K562 (cell line): Measurements from ENCODE around the gene ELP5. TPM values are rescaled to one million over a fixed set of nuclear protein-coding genes. Genes with fewer than 3 reads are reported as not detected.

Experiments
- CHD2 ChIP-seq: IDR thresholded peaks from 2 replicates; pipeline ENCODE4 v1.6.1; 2011; ENCODE audit warnings: low read depth, low read length
- CREBBP ChIP-seq: IDR thresholded peaks from one replicate; pipeline ENCODE4 v1.6.1; 2012; ENCODE audit warnings: low read depth, mild to moderate bottlenecking, control low read depth, inconsistent platforms, low read length
- GTF2A2 ChIP-seq: IDR thresholded peaks from 2 replicates; pipeline ENCODE4 v1.6.1; 2016; ENCODE audit warnings: mild to moderate bottlenecking, missing genetic modification characterization, missing compliant biosample characterization
- HIVEP1 ChIP-seq: fragments of 250-450 bp; sonication (Bioruptor Pico); IDR thresholded peaks from 2 replicates; pipeline ENCODE4 v1.4.0; 2020; ENCODE audit warnings: mild to moderate bottlenecking
- HNRNPUL1 ChIP-seq: fragments of 200-400 bp; formaldehyde crosslinking; IDR thresholded peaks from 2 replicates; pipeline ENCODE4 v1.6.1; 2017; ENCODE audit warnings: low read length
- NEUROD1 ChIP-seq: fragments of 150-350 bp; IDR thresholded peaks from 2 replicates; pipeline ENCODE4 v1.6.1; 2014; ENCODE audit warnings: borderline replicate concordance, low read length, low read depth; ENCODE audit not compliant: partially characterized antibody
- PHTF2 ChIP-seq: fragments of 250-450 bp; sonication (Bioruptor Pico); IDR thresholded peaks from 2 replicates; pipeline ENCODE4 v1.5.0; 2021; ENCODE audit warnings: mild to moderate bottlenecking
- POLR3A ChIP-seq: IDR thresholded peaks from 2 replicates; pipeline ENCODE4 v1.6.1; 2011; ENCODE audit warnings: borderline replicate concordance, mild to moderate bottlenecking, moderate library complexity; ENCODE audit not compliant: insufficient read length, insufficient read depth; ENCODE audit errors: extremely low read depth
- PRMT5 ChIP-seq: sonication (generic); formaldehyde crosslinking; IDR thresholded peaks from 2 replicates; pipeline ENCODE4 v1.5.0; 2020; ENCODE audit warnings: missing genetic modification reagents
- RBBP5 ChIP-seq: fragments of 200-600 bp; sonication (generic); IDR thresholded peaks from 2 replicates; pipeline ENCODE4 v1.6.1; 2012; ENCODE audit warnings: borderline replicate concordance, mild to moderate bottlenecking, low read length, control low read depth, inconsistent platforms; ENCODE audit not compliant: insufficient read depth, poor library complexity, severe bottlenecking
- ZNF239 ChIP-seq: fragments of 250-450 bp; sonication (Bioruptor Pico); IDR thresholded peaks from 2 replicates; pipeline ENCODE4 v1.4.0; 2020; ENCODE audit warnings: mild to moderate bottlenecking
- ZNF436 ChIP-seq: fragments of 250-450, 450-650 bp; sonication (Bioruptor Pico); formaldehyde crosslinking; IDR thresholded peaks from 2 replicates; pipeline ENCODE4 v1.7.0; 2020; ENCODE audit warnings: mild to moderate bottlenecking
- ZZZ3 ChIP-seq: fragments of 450-650 bp; IDR thresholded peaks from 2 replicates; pipeline ENCODE4 v1.6.1; 2016; ENCODE audit warnings: antibody characterized with exemption, mild to moderate bottlenecking, moderate library complexity
- polyA plus RNA-seq, 8 experiments: library from polyadenylated mRNA; depleted of rRNA in 4 of 8; stranded (reverse) in 5 of 8; unstranded in 3 of 8; fragments of >200 nt; fragmentation: Nextera tagmentation in 2 of 8; fragmentation: Illumina TruSeq in 1 of 8; extraction: Ambion mirVana in 2 of 8; extraction: Trizol in 1 of 8; gene quantifications; 2 replicates each; pipeline versions ENCODE4 v1.2.1 to v1.2.3, GENCODE V29; 2011 to 2014; ENCODE audit warnings: inconsistent platforms in 1 of 8, missing spikeins in 1 of 8
- total RNA-seq, 7 experiments: library from RNA; depleted of rRNA in 6 of 7; stranded (reverse); fragments of >200 nt in 6 of 7; fragmentation: Illumina TruSeq in 2 of 7; extraction: Trizol in 2 of 7; gene quantifications; 2 replicates each; pipeline versions ENCODE4 v1.2.1 to v1.2.3, GENCODE V29; 2011 to 2021; ENCODE audit warnings: low replicate concordance in 1 of 7
- TF ChIP-seq, protein P1 (sequence below): sonication (generic); formaldehyde crosslinking; IDR thresholded peaks from 2 replicates; pipeline ENCODE4 v1.8.0; 2022; ENCODE audit warnings: mild to moderate bottlenecking, missing genetic modification reagents
- TF ChIP-seq, protein P2 (sequence below): fragments of 250-450 bp; sonication (Bioruptor Pico); IDR thresholded peaks from 2 replicates; pipeline ENCODE4 v1.4.0; 2020
- TF ChIP-seq, protein P3 (sequence below): IDR thresholded peaks from 2 replicates; pipeline ENCODE4 v1.6.1; 2011; ENCODE audit warnings: borderline replicate concordance, low read depth, mild to moderate bottlenecking, moderate library complexity, low read length; ENCODE audit not compliant: insufficient read depth, poor library complexity, severe bottlenecking
- TF ChIP-seq, protein P4 (sequence below): fragments of 250-450 bp; sonication (Bioruptor Pico); IDR thresholded peaks from 2 replicates; pipeline ENCODE4 v1.4.0; 2020
- TF ChIP-seq, protein P5 (sequence below): fragments of 250-450 bp; sonication (Bioruptor Pico); IDR thresholded peaks from 2 replicates; pipeline ENCODE4 v1.8.0; 2022; ENCODE audit warnings: moderate library complexity, mild to moderate bottlenecking, inconsistent platforms

ELP5 gene
- total and polyA plus RNA-seq, 9 of the 15 experiments (the other 6 are each of a cell fraction or from before 2014, with no cell fraction given): 25.7 to 77.9 (median 52.9) TPM

DNA sequence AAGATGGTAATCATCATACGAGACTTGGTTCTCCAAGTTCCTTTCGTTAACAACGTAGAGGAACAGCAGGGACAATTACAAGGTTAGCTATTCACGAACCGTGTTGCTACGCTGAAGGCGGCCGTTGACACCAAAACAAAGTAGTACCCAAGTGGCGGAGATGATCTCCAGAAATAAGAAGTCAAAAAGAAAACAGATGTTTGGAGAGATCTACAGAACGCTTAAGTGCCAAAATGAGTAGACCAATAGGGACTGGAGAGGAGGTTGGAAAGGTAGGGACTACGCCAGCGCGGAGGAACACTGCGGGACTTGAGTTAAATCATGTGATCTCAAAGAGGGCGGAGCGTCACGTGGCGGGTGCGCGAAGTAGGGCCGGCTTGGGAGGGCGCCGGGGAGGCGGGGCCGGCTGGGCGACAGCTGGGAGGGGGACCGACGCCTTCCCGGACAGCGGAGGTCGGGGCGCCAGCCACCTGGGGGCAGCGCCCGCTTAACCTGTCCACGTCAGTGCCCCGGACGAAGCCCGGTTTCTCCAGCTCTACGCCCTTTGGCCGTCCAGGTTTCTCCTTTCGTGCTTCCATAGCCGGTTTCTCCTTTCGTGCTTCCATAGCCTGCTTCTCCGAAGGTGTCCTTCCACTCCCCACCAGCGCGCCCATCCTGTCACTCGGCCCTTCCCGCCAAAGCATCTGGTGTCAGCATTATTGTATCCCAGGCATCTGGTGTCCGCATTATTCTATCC lies 9.1 kb upstream of the ELP5 start (continued):
- TF ChIP-seq GTF2A2 (tag) (no peak), HNRNPUL1 (no peak), NEUROD1 (no peak), ZNF436 (CRISPR knock-in tag) (no peak), RBBP5 (no peak), PHTF2 (no peak), ZZZ3 (no peak), PRMT5 (CRISPR knock-in tag) (no peak), ZNF239 (no peak), POLR3A (no peak), CREBBP (no peak), CHD2 (peak; percentile 86), HIVEP1 (CRISPR knock-in tag) (no peak)
- TF ChIP-seq, protein P1, sequence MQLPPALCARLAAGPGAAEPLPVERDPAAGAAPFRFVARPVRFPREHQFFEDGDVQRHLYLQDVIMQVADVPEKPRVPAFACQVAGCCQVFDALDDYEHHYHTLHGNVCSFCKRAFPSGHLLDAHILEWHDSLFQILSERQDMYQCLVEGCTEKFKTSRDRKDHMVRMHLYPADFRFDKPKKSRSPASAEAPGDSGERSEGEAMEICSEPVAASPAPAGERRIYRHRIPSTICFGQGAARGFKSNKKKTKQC: no peak
- TF ChIP-seq, protein P2, sequence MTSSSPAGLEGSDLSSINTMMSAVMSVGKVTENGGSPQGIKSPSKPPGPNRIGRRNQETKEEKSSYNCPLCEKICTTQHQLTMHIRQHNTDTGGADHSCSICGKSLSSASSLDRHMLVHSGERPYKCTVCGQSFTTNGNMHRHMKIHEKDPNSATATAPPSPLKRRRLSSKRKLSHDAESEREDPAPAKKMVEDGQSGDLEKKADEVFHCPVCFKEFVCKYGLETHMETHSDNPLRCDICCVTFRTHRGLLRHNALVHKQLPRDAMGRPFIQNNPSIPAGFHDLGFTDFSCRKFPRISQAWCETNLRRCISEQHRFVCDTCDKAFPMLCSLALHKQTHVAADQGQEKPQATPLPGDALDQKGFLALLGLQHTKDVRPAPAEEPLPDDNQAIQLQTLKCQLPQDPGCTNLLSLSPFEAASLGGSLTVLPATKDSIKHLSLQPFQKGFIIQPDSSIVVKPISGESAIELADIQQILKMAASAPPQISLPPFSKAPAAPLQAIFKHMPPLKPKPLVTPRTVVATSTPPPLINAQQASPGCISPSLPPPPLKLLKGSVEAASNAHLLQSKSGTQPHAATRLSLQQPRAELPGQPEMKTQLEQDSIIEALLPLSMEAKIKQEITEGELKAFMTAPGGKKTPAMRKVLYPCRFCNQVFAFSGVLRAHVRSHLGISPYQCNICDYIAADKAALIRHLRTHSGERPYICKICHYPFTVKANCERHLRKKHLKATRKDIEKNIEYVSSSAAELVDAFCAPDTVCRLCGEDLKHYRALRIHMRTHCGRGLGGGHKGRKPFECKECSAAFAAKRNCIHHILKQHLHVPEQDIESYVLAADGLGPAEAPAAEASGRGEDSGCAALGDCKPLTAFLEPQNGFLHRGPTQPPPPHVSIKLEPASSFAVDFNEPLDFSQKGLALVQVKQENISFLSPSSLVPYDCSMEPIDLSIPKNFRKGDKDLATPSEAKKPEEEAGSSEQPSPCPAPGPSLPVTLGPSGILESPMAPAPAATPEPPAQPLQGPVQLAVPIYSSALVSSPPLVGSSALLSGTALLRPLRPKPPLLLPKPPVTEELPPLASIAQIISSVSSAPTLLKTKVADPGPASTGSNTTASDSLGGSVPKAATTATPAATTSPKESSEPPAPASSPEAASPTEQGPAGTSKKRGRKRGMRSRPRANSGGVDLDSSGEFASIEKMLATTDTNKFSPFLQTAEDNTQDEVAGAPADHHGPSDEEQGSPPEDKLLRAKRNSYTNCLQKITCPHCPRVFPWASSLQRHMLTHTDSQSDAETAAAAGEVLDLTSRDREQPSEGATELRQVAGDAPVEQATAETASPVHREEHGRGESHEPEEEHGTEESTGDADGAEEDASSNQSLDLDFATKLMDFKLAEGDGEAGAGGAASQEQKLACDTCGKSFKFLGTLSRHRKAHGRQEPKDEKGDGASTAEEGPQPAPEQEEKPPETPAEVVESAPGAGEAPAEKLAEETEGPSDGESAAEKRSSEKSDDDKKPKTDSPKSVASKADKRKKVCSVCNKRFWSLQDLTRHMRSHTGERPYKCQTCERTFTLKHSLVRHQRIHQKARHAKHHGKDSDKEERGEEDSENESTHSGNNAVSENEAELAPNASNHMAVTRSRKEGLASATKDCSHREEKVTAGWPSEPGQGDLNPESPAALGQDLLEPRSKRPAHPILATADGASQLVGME (CRISPR knock-in tag): no peak
- TF ChIP-seq, protein P3, sequence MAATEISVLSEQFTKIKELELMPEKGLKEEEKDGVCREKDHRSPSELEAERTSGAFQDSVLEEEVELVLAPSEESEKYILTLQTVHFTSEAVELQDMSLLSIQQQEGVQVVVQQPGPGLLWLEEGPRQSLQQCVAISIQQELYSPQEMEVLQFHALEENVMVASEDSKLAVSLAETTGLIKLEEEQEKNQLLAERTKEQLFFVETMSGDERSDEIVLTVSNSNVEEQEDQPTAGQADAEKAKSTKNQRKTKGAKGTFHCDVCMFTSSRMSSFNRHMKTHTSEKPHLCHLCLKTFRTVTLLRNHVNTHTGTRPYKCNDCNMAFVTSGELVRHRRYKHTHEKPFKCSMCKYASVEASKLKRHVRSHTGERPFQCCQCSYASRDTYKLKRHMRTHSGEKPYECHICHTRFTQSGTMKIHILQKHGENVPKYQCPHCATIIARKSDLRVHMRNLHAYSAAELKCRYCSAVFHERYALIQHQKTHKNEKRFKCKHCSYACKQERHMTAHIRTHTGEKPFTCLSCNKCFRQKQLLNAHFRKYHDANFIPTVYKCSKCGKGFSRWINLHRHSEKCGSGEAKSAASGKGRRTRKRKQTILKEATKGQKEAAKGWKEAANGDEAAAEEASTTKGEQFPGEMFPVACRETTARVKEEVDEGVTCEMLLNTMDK: no peak
- TF ChIP-seq, protein P4, sequence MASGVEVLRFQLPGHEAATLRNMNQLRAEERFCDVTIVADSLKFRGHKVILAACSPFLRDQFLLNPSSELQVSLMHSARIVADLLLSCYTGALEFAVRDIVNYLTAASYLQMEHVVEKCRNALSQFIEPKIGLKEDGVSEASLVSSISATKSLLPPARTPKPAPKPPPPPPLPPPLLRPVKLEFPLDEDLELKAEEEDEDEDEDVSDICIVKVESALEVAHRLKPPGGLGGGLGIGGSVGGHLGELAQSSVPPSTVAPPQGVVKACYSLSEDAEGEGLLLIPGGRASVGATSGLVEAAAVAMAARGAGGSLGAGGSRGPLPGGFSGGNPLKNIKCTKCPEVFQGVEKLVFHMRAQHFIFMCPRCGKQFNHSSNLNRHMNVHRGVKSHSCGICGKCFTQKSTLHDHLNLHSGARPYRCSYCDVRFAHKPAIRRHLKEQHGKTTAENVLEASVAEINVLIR (CRISPR knock-in tag): peak; percentile 49; the same call in 1 of the 2 replicates
- TF ChIP-seq, protein P5, sequence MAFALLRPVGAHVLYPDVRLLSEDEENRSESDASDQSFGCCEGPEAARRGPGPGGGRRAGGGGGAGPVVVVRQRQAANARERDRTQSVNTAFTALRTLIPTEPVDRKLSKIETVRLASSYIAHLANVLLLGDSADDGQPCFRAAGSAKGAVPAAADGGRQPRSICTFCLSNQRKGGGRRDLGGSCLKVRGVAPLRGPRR (CRISPR knock-in tag): no peak
